DOHH2 (cell line): Measurements from ENCODE around the gene ZNF879.

Experiments
- H3F3A ChIP-seq: fragments of 200-600 bp; sonication (generic), shearing (Covaris generic); 2 replicates; pipeline ENCODE4 v1.6.0; 2016; ENCODE audit warnings: antibody characterized with exemption, mild to moderate bottlenecking; ENCODE audit not compliant: control insufficient read depth, insufficient read depth
- H3K27ac ChIP-seq: fragments of 200-600 bp; sonication (generic); 2 replicates; pipeline ENCODE4 v1.5.1; 2014; ENCODE audit warnings: low read depth, mild to moderate bottlenecking, low read length, moderate library complexity
- H3K27me3 ChIP-seq: fragments of 200-600 bp; sonication (generic); 2 replicates; pipeline ENCODE4 v1.6.1; 2014; ENCODE audit warnings: mild to moderate bottlenecking, low read length, mixed read lengths; ENCODE audit not compliant: control insufficient read depth
- H3K36me3 ChIP-seq: fragments of 200-600 bp; sonication (generic); 2 replicates; pipeline ENCODE4 v1.6.1; 2014; ENCODE audit warnings: mild to moderate bottlenecking, low read length, moderate library complexity, mixed read lengths; ENCODE audit not compliant: control insufficient read depth
- H3K4me1 ChIP-seq: fragments of 200-600 bp; sonication (generic); 2 replicates; pipeline ENCODE4 v1.6.1; 2014; ENCODE audit warnings: mild to moderate bottlenecking, low read length, mixed read lengths; ENCODE audit not compliant: control insufficient read depth
- H3K4me2 ChIP-seq: fragments of 200-600 bp; sonication (generic); 2 replicates; pipeline ENCODE4 v1.6.0; 2014; ENCODE audit warnings: mild to moderate bottlenecking, low read length, moderate library complexity
- H3K4me3 ChIP-seq: fragments of 200-600 bp; sonication (generic); 2 replicates; pipeline ENCODE4 v1.5.1; 2014; ENCODE audit warnings: mild to moderate bottlenecking, low read length, mixed read lengths
- H3K79me2 ChIP-seq: fragments of 200-600 bp; sonication (generic); 2 replicates; pipeline ENCODE4 v1.6.1; 2014; ENCODE audit warnings: mild to moderate bottlenecking, low read length, mixed read lengths; ENCODE audit not compliant: control insufficient read depth
- H3K9me2 ChIP-seq: fragments of 200-600 bp; sonication (generic); replicated peaks from 2 replicates; pipeline ENCODE4 v1.6.1; 2014; ENCODE audit warnings: mild to moderate bottlenecking, low read length, mixed read lengths; ENCODE audit not compliant: control insufficient read depth
- H3K9me3 ChIP-seq: fragments of 200-600 bp; sonication (generic); 2 replicates; pipeline ENCODE4 v1.6.1; 2014; ENCODE audit warnings: antibody characterized with exemption, low read length, mixed read lengths; ENCODE audit not compliant: control insufficient read depth, insufficient read depth
- H4K20me1 ChIP-seq: fragments of 200-600 bp; sonication (generic); 2 replicates; pipeline ENCODE4 v1.6.0; 2014; ENCODE audit warnings: low read depth, mild to moderate bottlenecking, antibody characterized with exemption, low read length, moderate library complexity; ENCODE audit not compliant: control insufficient read depth, insufficient read depth
- EZH2phosphoT487 ChIP-seq: fragments of 200-600 bp; sonication (generic); IDR thresholded peaks from 2 replicates; pipeline ENCODE4 v1.6.1; 2017; ENCODE audit warnings: borderline replicate concordance, mild to moderate bottlenecking, antibody characterized with exemption, low read length, moderate library complexity, mixed read lengths
- TF ChIP-seq, protein P1 (sequence below): fragments of 200-600 bp; sonication (generic); IDR thresholded peaks from one replicate; pipeline ENCODE4 v1.5.1; 2014; ENCODE audit warnings: antibody characterized with exemption, mild to moderate bottlenecking, low read depth, low read length; ENCODE audit not compliant: poor library complexity, severe bottlenecking

ZNF879 gene

DNA sequence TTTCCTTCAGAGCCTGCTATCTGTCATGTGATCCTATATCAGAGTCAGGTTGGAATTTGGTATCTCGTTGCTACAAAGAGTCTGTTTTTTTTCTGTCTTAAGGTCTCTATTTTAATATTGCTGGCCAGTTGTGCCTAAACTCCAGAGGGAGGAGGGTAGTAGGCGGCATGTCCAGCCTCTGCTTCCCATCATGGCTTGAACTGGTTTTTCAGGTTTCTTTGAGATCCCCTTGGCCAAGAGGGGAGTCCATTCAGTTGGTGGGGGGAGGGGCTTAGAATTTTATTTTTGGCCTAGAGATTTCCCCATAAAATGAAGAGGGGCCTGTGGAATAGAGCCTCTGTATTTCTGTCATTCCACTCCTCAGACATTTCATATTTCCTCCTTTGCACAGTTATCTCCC lies 21.2 kb downstream of the ZNF879 start:
- TF ChIP-seq, protein P1, sequence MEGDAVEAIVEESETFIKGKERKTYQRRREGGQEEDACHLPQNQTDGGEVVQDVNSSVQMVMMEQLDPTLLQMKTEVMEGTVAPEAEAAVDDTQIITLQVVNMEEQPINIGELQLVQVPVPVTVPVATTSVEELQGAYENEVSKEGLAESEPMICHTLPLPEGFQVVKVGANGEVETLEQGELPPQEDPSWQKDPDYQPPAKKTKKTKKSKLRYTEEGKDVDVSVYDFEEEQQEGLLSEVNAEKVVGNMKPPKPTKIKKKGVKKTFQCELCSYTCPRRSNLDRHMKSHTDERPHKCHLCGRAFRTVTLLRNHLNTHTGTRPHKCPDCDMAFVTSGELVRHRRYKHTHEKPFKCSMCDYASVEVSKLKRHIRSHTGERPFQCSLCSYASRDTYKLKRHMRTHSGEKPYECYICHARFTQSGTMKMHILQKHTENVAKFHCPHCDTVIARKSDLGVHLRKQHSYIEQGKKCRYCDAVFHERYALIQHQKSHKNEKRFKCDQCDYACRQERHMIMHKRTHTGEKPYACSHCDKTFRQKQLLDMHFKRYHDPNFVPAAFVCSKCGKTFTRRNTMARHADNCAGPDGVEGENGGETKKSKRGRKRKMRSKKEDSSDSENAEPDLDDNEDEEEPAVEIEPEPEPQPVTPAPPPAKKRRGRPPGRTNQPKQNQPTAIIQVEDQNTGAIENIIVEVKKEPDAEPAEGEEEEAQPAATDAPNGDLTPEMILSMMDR: no peak
- TF ChIP-seq EZH2phosphoT487: no peak
- Histone ChIP-seq H3K4me3 (no peak overlapping the region), H3K4me2 (no peak overlapping the region), H3K4me1 (no peaks in the 10 kb centered on the region), H4K20me1 (no peaks in the 10 kb centered on the region), H3K9me2 (no peaks in the 10 kb centered on the region), H3F3A (no peaks in the 10 kb centered on the region), H3K27me3 (no peaks in the 10 kb centered on the region), H3K9me3 (peaks cover 5% of the 10 kb centered on the region; the same call in 1 of the 2 replicates), H3K27ac (no peak overlapping the region), H3K36me3 (no peaks in the 10 kb centered on the region), H3K79me2 (no peaks in the 10 kb centered on the region)

DNA sequence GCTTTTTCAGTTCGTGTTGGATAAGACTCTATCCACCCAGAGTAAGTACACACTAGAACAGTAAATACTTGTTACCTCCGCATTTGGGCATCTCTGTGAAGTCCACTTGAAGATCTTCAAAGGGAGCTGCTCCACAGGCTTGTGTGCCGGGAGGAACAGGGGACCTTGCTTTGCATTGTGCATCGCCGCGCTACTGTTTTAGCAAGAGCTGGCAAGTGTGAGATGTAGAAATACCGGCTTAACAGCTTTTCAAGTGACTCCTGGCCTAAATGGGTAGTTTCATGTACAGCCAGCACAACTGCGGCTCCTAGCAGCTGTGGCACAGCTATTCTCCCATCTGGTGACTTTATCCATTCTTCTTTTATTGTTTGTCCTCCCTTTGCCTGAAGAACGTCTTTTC lies 28.2 kb downstream of the ZNF879 start:
- no peak overlapping the region for H3K27ac ChIP-seq
- no peaks in the 10 kb centered on the region for H3K36me3 ChIP-seq
- H3K4me1 ChIP-seq: no peaks in the 10 kb centered on the region
- H3K4me2 ChIP-seq: no peak overlapping the region
- H3F3A ChIP-seq: no peaks in the 10 kb centered on the region
- no peak overlapping the region for H3K4me3 ChIP-seq
- no peak for TF ChIP-seq EZH2phosphoT487
- TF ChIP-seq, protein P1: no peak
- no peaks in the 10 kb centered on the region for H3K27me3 ChIP-seq
- no peaks in the 10 kb centered on the region for H3K79me2 ChIP-seq
- H3K9me3 ChIP-seq: peaks cover 5% of the 10 kb centered on the region; the same call in 1 of the 2 replicates
- H4K20me1 ChIP-seq: no peaks in the 10 kb centered on the region
- H3K9me2 ChIP-seq: no peaks in the 10 kb centered on the region

DNA sequence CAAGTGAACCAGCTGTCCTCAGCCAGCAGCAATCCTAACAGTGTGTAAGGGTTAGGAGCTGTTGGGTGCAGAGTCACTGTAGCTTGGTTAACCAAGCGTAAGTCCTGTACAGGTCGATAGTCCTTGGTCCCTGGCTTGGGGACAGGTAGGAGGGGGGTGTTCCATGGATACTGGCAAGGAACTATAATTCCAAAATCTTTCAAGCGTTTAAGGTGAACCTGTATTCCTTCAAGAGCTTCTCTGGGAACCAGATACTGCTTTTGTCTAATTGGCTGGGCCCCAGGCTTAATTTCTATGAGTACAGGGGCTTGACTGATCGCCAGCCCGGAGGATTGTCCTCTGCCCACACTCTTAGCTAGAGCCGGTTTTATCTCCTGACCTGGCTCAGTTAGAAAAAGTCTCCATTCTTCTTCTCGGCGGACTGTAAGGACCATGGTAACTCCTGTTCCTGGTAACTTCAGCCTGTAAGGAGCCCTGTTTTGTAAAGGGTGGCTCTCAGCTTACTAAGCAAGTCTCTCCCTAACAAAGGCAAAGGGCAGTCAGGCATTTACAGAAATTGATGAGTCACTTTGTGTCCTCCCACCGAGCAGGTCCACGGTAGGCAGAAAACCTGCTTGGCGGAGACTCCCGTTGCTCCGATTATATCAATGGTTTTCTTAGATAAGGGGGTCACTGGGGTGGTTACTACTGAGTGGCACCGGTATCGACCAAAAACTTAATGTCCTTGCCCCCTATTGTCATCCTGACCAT lies 30.6 kb downstream of the ZNF879 start:
- TF ChIP-seq EZH2phosphoT487: no peak
- TF ChIP-seq, protein P1: no peak
- no peaks in the 10 kb centered on the region for H3K27me3 ChIP-seq
- H3K9me2 ChIP-seq: no peaks in the 10 kb centered on the region
- H3K4me2 ChIP-seq: no peak overlapping the region
- no peaks in the 10 kb centered on the region for H3K4me1 ChIP-seq
- H3K79me2 ChIP-seq: no peaks in the 10 kb centered on the region
- H3F3A ChIP-seq: no peaks in the 10 kb centered on the region
- H3K9me3 ChIP-seq: peaks cover under 1% of the 10 kb centered on the region; the same call in 1 of the 2 replicates
- H3K27ac ChIP-seq: no peak overlapping the region
- H3K4me3 ChIP-seq: no peak overlapping the region
- H3K36me3 ChIP-seq: no peaks in the 10 kb centered on the region
- H4K20me1 ChIP-seq: no peaks in the 10 kb centered on the region
